ENCODE data around the gene RASGRF1.
"Not testable (repeated sequence)": the region's sequence is repeated elsewhere in the genome, so short reads cannot be mapped to it uniquely, and the experiment has no call there.

The RASGRF1 gene

DNA sequence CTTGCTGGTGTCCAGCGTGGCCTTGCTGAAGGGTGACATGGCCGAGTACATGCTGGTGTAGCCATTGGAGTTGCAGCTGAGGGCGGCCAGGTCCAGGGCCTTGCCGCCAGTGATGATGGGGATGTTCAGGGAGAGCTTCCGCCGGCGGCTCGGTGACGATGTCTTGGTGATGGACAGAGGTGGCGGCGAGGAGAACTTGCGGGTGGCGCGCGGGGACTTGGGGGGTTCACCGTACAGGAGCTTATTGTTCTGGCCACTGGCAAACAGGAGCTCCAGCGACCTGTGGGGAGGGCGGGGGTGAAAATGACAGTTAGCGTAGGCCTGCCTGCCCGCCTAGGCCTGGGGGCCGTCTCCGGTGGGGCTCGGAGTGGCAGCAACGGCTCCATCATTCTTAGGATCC lies 86.7 kb downstream of the RASGRF1 start:
- DNase-seq: no peak

DNA sequence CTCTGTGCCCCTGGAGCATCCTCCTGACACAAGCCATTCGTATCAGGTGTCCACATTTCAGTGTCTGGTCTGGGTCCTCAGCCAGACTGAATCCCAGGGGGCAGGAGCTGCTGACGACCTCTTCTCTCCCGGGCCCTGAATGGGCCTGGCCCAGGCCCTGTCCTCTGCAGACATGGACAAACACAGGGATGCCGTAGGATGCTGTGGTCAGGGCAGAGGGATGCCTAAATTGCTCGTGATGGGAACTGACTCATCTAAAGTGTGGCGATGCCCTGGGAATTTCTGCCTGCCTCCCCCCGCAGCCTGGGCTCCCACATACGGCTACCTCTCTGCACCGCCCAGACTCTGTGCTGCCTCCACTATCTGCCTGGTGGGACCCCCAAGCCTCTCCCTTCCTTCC lies 87.3 kb downstream of the RASGRF1 start:
- no peak for DNase-seq

DNA sequence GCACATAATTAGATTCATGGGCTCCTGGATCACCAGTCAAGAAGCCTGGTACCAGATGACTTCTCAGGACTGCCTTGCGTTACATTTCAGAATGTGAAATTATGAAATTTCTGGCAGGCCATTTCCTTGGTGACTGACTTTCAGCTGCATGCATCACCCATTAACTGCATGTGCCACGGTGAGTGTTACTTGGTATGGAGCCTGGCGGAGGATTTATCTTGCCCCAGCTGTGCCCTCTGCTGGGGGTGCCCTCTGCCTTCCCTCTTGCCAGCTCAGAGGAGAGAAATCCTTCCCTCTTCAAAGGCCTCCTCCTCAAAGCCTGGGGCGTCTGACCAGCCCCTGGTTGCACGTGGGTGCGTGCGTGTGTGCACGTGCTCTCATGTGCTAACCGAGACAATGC lies 88.0 kb downstream of the RASGRF1 start:
- DNase-seq: no peak

DNA sequence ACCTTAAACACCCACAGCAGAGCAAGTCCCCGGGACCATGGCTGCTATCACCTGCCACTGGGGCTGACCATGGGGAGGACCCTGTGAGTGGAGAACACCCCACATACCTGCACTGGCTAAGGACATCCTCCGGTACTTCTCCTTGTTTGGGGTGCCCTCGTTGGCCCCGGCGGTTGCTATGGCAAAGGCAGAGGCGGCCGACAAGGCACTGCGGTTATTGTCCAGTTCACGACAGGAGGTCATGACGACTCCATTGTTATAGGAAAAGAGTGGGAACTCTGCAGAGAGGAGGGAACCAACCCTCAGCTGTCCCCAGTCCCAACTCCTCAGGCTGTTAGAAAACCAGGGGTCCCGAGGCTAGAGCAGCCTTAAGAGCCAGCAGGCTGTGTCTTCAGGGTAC lies 90.9 kb downstream of the RASGRF1 start:
- DNase-seq: no peak

DNA sequence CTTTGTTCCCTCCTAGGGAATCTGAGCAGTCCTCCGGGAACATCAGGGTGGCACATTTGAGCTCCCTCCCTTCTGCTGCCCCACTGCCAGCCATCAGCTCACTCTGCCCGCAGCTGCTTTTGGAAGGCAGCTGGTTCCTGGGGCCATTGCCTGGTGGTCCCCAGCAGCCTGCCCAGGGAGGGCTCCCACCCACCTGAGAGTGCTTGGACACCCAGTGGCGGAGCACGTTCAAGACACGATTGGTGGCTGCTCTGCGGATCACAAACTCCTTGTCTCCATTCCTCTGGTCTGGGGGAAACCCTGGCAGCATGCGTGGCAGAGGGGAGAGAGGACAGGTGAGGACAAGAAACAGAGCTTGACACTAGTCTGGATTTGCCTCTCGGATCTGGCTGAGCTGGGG lies 92.1 kb downstream of the RASGRF1 start:
- no peak for DNase-seq

DNA sequence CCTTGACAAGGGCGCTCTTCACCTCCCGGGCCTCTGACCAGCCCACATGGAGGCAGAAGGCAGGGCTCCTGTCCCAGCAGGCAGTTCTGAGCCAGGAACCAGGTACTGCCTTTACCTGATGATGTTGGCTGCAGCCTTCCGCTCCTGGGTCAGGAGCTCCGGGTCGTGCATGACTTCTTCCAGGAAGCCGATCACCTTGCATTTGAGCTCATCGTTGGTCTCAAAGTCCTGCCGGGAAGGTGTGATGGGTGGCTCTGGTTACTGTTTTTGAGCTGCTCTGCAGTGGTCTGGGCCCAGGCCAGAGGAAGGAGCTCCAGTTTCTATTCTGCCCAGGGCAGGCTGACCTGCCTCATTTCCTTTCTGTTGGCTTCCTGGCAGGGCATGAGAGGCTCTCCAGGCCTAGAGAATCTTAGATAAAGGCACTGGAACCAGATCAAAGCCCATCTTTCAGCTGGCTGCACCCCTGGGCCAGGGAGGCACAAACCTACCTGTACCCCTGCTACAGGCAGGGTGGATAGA lies 92.5 kb downstream of the RASGRF1 start:
- no peak for DNase-seq

DNA sequence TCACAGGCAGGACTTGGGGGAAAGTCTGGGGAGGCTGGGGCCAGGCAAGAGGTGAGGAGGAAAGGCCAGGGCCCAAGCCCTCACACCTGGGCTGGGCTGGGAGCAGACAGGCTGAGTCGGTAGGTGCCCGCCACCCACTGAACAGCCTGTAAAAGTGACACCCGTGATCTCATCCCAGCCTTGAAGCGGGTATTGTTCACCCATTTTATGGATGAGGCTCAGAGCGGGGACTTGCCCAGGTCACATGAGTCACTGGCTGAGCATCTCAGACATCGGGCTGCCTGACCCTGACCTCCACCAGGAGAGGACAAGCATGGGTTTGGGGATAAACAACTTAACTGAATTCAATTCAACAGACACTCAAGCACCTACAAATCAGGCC lies 93.7 kb downstream of the RASGRF1 start:
- no peak for DNase-seq

DNA sequence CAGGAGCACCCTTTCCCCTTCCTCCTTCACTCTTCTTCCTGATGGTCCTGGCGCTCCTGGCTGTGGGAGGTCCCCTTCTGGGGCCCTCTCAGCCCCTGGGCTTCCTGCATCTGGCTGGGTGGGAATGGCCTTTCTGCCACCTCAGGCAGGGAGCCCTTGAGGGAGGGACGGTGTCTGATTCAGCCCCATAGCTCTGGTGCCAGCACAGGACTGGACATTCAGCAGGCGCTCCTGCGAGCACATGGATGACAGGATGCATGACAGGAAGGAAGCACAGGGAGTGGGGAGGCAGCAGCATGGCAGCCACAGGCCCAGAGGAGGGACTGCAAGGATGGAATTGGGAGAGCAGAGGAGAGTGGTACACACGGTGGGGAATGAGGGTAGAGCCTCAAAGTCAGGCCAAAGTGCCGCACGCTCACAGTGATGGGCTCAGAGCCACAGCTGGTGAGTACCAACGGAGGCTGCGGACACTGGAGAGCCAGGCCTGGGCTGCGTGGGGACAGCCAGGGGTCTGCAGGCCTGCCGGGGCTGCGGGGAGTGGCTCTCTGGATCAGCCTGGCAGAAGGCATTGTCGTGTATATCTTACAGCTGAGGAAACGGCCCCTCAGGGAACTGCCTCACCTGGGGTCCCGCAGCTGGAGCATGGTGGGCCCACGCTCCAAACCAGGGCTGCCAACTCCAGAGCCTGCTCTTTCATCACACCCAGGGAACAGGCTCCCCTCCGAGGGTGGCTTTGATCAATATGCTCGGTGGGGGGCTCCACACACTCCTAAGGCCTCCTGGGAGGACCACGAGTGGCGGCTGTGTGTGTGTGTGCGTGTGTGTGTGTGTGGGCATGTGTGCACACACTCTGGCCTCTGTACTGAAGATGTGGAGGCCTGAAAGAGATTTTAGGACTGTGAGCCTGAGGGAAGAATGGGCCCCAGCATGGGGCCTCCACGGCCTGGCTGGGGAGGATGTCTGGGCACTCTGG lies 94.4 kb downstream of the RASGRF1 start:
- DNase-seq: no peak

DNA sequence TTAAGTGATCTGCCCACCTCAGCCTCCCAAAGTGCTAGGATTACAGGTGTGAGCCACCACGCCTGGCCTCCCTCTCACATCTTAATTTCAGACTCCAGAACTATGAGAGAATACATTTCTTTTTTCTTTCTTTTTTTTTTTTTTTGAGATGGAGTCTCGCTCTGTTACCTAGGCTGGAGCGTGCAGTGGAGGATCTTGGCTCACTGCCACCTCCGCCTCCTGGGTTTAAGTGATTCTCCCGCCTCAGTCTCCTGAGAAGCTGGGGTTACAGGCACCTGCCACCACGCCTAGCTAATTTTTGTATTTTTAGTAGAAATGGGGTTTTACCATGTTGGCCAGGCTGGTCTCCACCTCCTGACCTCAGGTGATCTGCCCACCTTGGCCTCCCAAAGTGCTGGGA lies 95.4 kb downstream of the RASGRF1 start:
- not testable (repeated sequence) for DNase-seq

DNA sequence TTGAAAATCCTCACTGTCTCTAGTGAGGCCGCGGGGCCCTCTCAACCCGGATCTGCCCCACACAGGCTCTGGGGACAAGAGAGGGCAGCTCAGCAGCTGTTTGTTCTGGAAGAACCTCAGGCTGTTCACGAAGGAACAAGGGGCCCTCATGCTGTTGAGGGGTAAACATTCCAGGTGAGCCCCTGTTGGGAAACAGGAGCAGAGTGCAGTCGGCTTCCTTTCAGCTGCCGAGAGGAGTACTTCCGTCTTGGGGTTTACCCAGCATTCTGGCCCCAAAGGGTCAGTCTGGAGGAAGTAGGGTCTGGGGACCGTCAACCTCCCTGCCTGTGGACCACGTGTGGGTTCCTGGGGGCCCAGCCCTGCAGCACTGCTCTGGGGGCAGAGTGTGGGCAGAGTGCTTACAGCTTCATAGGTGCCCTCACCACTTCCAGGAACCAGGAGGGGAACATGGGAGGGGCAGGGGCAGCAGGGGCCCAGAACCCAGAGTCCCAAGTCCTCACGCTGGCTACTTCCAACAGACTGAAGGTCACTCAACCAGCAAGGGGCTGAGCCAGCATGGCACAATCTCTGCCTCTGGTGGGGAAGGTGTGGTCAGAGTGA lies 96.5 kb downstream of the RASGRF1 start:
- no peak for DNase-seq

DNA sequence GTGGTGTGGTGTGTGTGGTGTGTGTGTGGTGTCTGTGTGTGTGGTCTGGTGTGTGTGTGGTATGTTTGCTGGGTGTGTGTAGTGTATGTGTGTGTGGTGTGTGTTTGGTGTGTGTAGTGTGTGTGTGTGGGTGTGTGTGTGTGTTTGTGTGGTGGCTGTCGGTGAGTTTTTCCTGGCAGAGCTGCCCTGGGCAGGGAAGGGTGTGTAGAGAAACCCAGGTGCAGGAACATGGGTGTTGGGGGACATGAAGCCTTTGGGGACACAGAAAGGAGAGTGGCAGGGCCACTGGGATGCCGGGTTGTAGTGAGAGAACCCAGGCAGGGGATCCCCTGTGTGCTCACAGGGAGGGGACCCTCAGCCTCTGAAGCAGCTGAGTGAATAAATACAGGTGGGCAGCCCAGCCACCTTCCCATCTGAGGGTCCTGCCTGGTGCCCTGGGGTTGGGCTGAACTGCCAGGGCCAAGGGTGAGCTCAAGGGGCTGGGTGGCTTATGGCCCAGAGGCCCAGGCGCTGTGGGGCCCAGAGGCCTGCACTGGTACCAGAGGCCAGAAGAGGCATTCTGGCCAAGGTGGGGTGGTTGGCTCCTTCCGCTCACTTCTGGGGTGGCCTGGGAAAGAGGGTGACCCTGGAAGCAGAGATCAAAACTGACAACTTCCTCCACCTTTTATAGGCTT lies 97.2 kb downstream of the RASGRF1 start:
- no peak for DNase-seq

DNA sequence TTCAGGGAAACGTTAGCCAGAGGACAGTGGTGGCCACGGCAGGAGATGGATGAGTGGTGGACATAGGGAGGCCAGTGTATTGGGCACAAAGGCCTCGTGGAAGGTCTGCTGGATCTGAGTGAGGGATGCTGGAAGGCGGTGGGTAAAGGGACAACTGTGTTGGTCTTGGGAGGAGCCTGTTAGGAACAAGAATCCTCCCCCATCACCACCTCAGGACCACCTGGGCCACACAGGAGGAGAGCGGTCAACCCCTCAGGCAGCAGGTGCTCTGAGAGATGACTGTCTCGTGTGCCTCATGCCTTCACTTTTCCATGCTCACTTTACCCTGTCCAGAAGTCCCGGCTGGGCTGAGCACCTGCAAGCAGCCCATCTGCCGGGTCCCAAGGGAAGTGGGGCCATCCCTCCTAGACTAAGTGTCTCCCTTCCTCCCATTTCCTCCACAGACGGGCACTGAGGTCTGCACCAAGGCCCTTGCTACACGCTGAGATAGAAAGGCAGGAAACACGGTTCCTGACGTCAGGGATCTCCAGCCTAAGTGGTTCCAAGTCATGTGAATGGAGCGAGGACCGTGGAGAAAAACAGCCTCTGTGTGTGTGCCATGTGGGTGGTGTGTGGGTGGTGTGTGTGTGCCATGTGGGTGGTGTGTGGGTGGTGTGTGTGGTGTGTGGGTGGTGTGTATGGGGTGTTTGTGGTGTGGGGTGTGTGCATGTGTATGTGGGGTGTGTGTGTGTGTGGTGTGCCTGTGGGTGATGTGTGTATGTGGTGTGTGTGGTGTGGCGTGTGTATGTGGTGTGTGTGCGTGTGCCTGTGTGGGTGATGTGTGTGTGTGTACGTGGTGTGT lies 97.9 kb downstream of the RASGRF1 start:
- peak; percentile 19 for DNase-seq

DNA sequence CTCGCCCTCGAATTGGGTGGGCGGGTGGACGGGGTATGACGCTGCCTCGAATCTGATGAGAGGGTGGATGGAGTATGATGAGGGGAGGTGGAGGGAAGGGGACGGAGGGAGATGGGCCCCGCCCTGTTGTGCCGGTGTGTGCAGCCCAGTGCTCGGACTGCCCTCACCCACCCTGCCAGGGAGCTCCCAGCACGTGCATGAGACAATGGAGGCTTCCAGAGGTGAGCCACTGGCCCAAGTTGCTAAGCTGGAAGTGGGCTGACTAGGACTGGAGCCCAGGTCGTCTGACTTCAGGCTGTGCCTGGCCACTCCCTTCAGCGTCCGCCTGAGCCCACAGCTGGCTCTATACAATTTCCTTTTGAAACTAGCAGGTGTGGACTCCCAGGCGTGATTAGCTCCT lies 98.7 kb downstream of the RASGRF1 start:
- no peak for DNase-seq

DNA sequence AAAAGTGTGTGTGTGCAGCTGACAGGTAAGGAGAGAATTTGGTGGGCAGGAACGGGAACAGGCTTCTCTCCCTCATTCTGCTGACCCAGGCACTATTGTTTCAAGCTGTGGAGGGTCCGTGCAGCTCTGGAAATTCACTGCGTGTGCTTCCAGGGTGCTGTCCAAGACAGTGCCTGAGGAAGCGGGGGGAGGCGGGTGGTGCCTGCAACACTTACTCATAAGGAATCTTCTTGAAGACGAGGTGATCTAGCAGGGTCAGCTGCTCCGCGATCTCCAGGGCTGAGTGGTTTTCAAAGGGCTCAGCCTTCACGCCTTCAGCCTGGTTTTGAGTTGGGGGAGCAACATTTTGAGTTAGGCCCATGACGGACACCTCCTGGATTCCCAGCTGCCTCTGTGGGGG lies 99.1 kb downstream of the RASGRF1 start:
- no peak for DNase-seq

DNA sequence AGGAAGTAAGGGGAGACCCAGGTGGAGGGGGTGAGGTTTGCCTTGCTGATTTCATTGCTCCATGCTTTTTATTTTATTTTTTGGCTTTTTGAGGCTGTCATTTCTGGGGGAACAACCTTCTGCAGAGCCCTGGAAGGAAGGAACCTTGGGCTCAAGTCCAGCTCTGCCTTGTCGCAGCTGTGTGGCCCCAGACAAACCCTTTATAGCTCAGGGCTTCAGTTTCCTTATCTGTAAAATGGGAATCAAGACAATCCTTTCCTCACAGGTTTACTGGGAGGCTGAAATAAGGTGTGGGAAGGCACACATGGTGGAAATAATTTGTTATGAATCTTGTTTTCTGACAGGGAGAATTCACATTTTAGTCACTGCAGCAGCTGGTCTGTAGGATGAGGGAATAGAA lies 100.3 kb downstream of the RASGRF1 start:
- no peak for DNase-seq

DNA sequence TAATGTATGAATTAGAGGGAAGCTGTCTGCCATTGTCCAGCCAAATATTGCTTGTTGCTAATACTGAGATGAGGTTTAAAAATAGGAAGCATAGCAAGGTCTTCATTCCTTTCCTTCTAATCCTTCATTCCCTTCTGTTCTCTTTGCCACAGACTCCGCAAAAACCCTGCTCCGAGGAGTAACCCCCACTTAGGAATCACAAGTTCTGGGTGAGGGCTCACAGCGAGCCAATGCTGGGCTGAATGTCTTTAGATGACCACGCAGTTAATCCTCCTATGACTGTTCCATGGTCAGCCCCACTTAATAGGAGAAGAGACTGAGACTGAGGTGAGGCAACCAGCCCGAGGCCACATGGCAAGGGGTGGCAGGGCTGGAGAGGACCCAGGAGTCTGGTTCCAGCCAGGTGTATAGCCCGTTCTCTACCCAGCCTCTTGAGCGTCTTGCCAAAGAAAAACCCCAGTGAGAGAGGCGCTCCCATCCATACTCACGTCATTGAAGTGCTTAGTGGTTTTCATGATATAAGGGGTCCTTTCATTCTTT lies 100.8 kb downstream of the RASGRF1 start:
- no peak for DNase-seq

DNA sequence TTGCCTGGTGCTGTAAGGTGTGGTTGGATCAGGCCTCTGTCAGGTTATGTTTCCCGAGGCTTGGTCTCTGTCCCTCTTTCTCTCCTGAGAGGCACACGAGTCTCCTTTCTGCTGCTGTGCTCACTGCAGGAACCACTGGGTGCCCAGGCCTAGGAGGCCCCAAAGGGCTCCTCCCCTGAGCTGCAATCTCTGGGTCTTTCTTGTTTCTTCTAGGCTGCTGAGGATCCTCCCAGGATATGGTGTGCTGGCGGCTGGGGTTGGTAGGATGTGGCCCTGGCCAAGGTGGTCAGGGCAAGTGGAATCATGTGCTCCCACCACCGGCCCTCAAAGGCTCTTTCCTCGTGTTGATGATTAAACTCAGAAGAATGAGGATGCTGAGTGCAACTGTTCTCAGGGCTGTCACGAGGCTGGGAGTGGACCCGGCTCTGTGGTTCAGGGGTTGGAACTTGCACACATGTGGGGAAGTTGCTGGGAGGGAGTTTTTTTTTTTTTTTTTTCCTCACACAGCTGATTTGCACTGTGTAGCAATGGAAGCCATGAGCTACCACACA lies 102.1 kb downstream of the RASGRF1 start:
- DNase-seq: no peak

DNA sequence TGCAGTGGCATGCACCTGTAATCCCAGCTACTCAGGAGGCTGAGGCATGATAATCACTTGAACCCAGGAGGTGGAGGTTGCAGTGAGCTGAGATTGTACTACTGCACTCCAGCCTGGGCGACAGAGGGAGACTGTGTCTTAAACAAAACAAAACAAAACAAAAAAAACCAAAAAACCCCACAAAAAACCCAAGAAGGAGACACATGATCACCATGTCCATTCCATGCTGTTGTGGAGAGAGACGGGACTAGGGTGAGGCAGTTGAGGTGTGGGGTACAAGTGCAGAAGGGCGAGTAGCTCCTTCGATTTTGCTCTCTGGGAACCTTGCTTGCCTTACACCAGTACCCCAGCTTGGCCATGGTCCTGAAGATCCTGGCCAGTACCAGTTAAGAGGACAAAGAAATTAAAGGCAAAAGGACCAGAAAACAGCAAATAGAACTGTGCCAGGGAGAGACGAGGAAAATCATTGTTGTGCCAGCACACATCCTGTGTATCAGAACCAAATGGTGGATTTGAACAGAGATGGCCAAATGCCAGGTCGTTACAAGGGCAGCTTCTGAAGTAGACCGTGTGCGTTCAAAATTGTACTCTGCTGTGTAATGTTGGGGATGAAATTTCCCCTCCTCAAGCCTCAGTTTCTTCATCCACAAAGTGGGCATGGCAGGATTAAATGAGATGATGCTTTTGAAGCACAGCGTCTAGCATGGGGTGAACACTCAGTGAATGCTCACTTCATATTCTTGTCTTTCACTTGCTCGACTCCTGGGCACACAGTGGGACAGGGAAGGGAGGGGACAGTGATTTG lies 102.8 kb downstream of the RASGRF1 start:
- DNase-seq: no peak

DNA sequence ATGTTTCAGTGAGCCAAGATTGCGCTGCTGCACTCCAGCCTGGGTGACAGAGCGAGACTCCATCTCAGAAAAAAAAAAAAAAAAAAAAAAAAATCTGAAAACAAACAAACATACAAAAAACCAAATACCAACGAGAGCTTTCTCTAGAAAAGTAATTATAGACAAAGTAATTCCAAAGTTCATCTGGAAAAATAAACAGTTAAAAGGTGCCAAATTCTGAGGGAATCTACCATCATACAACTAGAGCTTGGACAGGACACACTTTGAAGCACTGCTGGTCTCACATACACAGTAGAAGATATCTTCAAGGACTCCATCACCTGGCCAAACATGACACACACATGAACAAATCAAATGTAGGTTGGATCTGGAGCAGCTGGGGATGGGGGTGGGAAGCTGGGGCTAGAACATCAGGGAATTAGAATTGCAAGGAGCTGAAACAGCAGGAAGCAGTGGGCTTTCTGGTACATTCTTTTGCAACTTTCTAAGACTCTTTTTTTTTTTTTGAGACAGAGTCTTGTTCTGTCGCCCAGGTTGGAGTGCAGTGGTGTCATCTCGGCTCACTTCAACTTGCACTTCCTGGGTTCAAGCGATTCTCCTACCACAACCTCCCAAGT lies 104.6 kb downstream of the RASGRF1 start:
- no peak for DNase-seq

DNA sequence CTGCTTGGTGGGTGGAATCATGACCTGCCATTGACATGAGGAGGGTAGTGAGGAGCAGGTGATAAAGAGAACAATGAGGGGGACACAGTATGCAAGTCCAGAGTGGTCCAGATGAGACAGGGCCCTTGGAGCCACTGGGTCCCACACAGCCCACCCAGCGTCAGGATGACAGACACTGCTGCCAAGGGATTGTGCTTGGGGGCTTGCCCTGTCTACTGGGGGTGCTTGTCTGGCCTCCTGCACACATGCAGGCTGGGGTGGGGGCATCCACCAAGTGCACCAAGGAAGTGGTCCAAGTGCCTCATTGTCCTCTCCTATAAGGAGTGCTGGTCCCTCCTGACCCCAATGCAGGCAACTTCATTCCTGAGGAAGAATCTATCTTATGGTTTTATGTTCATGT lies 106.5 kb downstream of the RASGRF1 start:
- DNase-seq: no peak
